ENCODE data around the gene ABCC6. TPM values are rescaled to one million over a fixed set of nuclear protein-coding genes. Genes with fewer than 3 reads are reported as not detected.

The ABCC6 gene
- total RNA-seq, 1 donor from 2014 or later: 2.7 TPM

- H3K36me3 Mint-ChIP-seq (ENCODE audit: unreplicated experiment): peaks cover 2% of the 10 kb centered on the region
- no peak overlapping the region for H3K27ac Mint-ChIP-seq (ENCODE audit: unreplicated experiment)
- H3K4me3 Mint-ChIP-seq (ENCODE audit: unreplicated experiment): no peak overlapping the region
- DNase-seq: no peak
- H3K4me1 Mint-ChIP-seq (ENCODE audit: low read depth, unreplicated experiment): no peaks in the 10 kb centered on the region
- H3K27me3 Mint-ChIP-seq (ENCODE audit: unreplicated experiment): peaks cover 2% of the 10 kb centered on the region
- H3K9me3 Mint-ChIP-seq (ENCODE audit: unreplicated experiment): no peaks in the 10 kb centered on the region
- TF ChIP-seq CTCF (IDR thresholded peaks at IDR 0.05; ENCODE audit: partially characterized antibody, unreplicated experiment): no peak
Measured at GRCh38 chr16:16139061-16139460, 84.2 kb downstream of the ABCC6 start.

GRCh38 chr16:16138034-16138635 lies 85.2 kb downstream of the ABCC6 start:
- Mint-ChIP-seq H3K27ac (ENCODE audit: unreplicated experiment) (no peak overlapping the region), H3K4me1 (ENCODE audit: low read depth, unreplicated experiment) (no peaks in the 10 kb centered on the region), H3K9me3 (ENCODE audit: unreplicated experiment) (no peaks in the 10 kb centered on the region), H3K36me3 (ENCODE audit: unreplicated experiment) (peaks cover 8% of the 10 kb centered on the region), H3K4me3 (ENCODE audit: unreplicated experiment) (no peak overlapping the region), H3K27me3 (ENCODE audit: unreplicated experiment) (peaks cover 3% of the 10 kb centered on the region)
- no peak for TF ChIP-seq CTCF (IDR thresholded peaks at IDR 0.05; ENCODE audit: partially characterized antibody, unreplicated experiment)
- DNase-seq: no peak

- H3K9me3 Mint-ChIP-seq (ENCODE audit: unreplicated experiment): no peaks in the 10 kb centered on the region
- H3K36me3 Mint-ChIP-seq (ENCODE audit: unreplicated experiment): peaks cover 8% of the 10 kb centered on the region
- TF ChIP-seq CTCF (IDR thresholded peaks at IDR 0.05; ENCODE audit: partially characterized antibody, unreplicated experiment): no peak
- no peak overlapping the region for H3K4me3 Mint-ChIP-seq (ENCODE audit: unreplicated experiment)
- no peak overlapping the region for H3K27ac Mint-ChIP-seq (ENCODE audit: unreplicated experiment)
- DNase-seq: no peak
- H3K27me3 Mint-ChIP-seq (ENCODE audit: unreplicated experiment): peaks cover 1% of the 10 kb centered on the region
- no peaks in the 10 kb centered on the region for H3K4me1 Mint-ChIP-seq (ENCODE audit: low read depth, unreplicated experiment)
Measured at GRCh38 chr16:16137110-16137509, 86.2 kb downstream of the ABCC6 start.

GRCh38 chr16:16136588-16136987 lies 86.7 kb downstream of the ABCC6 start:
- peaks cover 1% of the 10 kb centered on the region for H3K27me3 Mint-ChIP-seq (ENCODE audit: unreplicated experiment)
- no peak overlapping the region for H3K27ac Mint-ChIP-seq (ENCODE audit: unreplicated experiment)
- DNase-seq: no peak
- H3K9me3 Mint-ChIP-seq (ENCODE audit: unreplicated experiment): no peaks in the 10 kb centered on the region
- H3K4me3 Mint-ChIP-seq (ENCODE audit: unreplicated experiment): no peak overlapping the region
- H3K4me1 Mint-ChIP-seq (ENCODE audit: low read depth, unreplicated experiment): no peaks in the 10 kb centered on the region
- no peak for TF ChIP-seq CTCF (IDR thresholded peaks at IDR 0.05; ENCODE audit: partially characterized antibody, unreplicated experiment)
- peaks cover 8% of the 10 kb centered on the region for H3K36me3 Mint-ChIP-seq (ENCODE audit: unreplicated experiment)

GRCh38 chr16:16133943-16134604 lies 89.2 kb downstream of the ABCC6 start:
- TF ChIP-seq CTCF (IDR thresholded peaks at IDR 0.05; ENCODE audit: partially characterized antibody, unreplicated experiment): no peak
- peaks cover 8% of the 10 kb centered on the region for H3K36me3 Mint-ChIP-seq (ENCODE audit: unreplicated experiment)
- H3K4me3 Mint-ChIP-seq (ENCODE audit: unreplicated experiment): no peak overlapping the region
- no peaks in the 10 kb centered on the region for H3K4me1 Mint-ChIP-seq (ENCODE audit: low read depth, unreplicated experiment)
- H3K27ac Mint-ChIP-seq (ENCODE audit: unreplicated experiment): no peak overlapping the region
- H3K27me3 Mint-ChIP-seq (ENCODE audit: unreplicated experiment): peaks cover 1% of the 10 kb centered on the region
- no peak for DNase-seq
- H3K9me3 Mint-ChIP-seq (ENCODE audit: unreplicated experiment): no peaks in the 10 kb centered on the region

All from glutamatergic neuron (in vitro differentiated cells).